CD8-positive, alpha-beta memory T cell (primary cell): Measurements from ENCODE around the gene GULP1. TPM values are rescaled to one million over a fixed set of nuclear protein-coding genes. Genes with fewer than 3 reads are reported as not detected.

Experiments
- CTCF ChIA-PET: fragments of 350-600 bp; sonication (Branson Sonifier 250); formaldehyde crosslinking; loops from one replicate; lab custom pipeline; 2021; ENCODE audit warnings: antibody characterized with exemption; lab: Charles Lee
- POLR2A ChIA-PET: fragments of 350-600 bp; sonication (Branson Sonifier 250); formaldehyde crosslinking; loops from one replicate; lab custom pipeline; 2021; ENCODE audit warnings: antibody characterized with exemption; lab: Charles Lee
- DNase-seq, 5 donors: peaks; one replicate each; pipeline versions ENCODE4 v3.0.0 to v3.0.0-alpha.2; 2020 to 2022; ENCODE audit warnings: mixed read lengths in 1 of 5
- H3K27ac ChIP-seq: one replicate; pipeline ENCODE4 v1.7.0; 2013; ENCODE audit warnings: low read depth, mild to moderate bottlenecking, low read length, moderate library complexity
- H3K27me3 ChIP-seq: 2 replicates; pipeline ENCODE4 v1.7.0; 2013; ENCODE audit warnings: low read length, mild to moderate bottlenecking; ENCODE audit not compliant: insufficient read depth, poor library complexity, severe bottlenecking
- H3K36me3 ChIP-seq: 2 replicates; pipeline ENCODE4 v1.7.0; 2013; ENCODE audit warnings: mild to moderate bottlenecking, low read length, moderate library complexity; ENCODE audit not compliant: insufficient read depth
- H3K4me1 ChIP-seq: 2 replicates; pipeline ENCODE4 v1.7.0; 2013; ENCODE audit warnings: mild to moderate bottlenecking, low read length, moderate library complexity; ENCODE audit not compliant: insufficient read depth
- H3K4me3 ChIP-seq: 2 replicates; pipeline ENCODE4 v1.7.0; 2013; ENCODE audit warnings: mild to moderate bottlenecking, low read length
- H3K9me3 ChIP-seq: 2 replicates; pipeline ENCODE4 v1.7.0; 2013; ENCODE audit warnings: mild to moderate bottlenecking, low read length
- H3K27ac Mint-ChIP-seq, 8 donors: one replicate each; pipeline ENCODE4 v1.8.0; 2020 to 2021; ENCODE audit warnings: mixed read lengths in 8 of 8, mild to moderate bottlenecking in 6 of 8, inconsistent platforms in 3 of 8, moderate library complexity in 3 of 8
- H3K27me3 Mint-ChIP-seq, 2 donors: one replicate each; pipeline ENCODE4 v1.8.0; 2020 to 2021; ENCODE audit warnings: mixed read lengths in 2 of 2, mild to moderate bottlenecking in 1 of 2, moderate library complexity in 1 of 2
- H3K36me3 Mint-ChIP-seq, 3 donors: one replicate each; pipeline ENCODE4 v1.8.0; 2020 to 2021; ENCODE audit warnings: mixed read lengths in 3 of 3, inconsistent platforms in 1 of 3, mild to moderate bottlenecking in 1 of 3
- H3K4me1 Mint-ChIP-seq, 3 donors: one replicate each; pipeline ENCODE4 v1.8.0; 2020 to 2021; ENCODE audit warnings: mixed read lengths in 3 of 3, inconsistent platforms in 1 of 3, mild to moderate bottlenecking in 1 of 3
- H3K4me3 Mint-ChIP-seq, 7 donors: one replicate each; pipeline ENCODE4 v1.8.0; 2020 to 2021; ENCODE audit warnings: mixed read lengths in 7 of 7, mild to moderate bottlenecking in 6 of 7, moderate library complexity in 4 of 7, inconsistent platforms in 2 of 7
- H3K9me3 Mint-ChIP-seq, 5 donors: one replicate each; pipeline ENCODE4 v1.8.0; 2020 to 2022; ENCODE audit warnings: mixed read lengths in 5 of 5, mild to moderate bottlenecking in 3 of 5, moderate library complexity in 2 of 5, inconsistent platforms in 1 of 5
- polyA plus RNA-seq: library from polyadenylated mRNA; unstranded; fragments of 300-500 nt; fragmentation: Illumina TruSeq; gene quantifications from one replicate; pipeline ENCODE4 v1.2.3, GENCODE V29; 2021
- total RNA-seq, 2 experiments: library from RNA; stranded (reverse); gene quantifications; one replicate each; pipeline ENCODE4 v1.2.3, GENCODE V29; 2021

Gene GULP1
- total and polyA plus RNA-seq, 3 experiments from 2014 or later, result not detected

GRCh38 chr2:188582211-188582610, 290.5 kb downstream of the GULP1 start:
- H3K4me1 ChIP-seq, result no peaks in the 10 kb centered on the region
- Mint-ChIP-seq H3K4me3 (no peak overlapping the region), H3K27ac (no peak overlapping the region), H3K27me3 (no peaks in the 10 kb centered on the region), H3K36me3 (no peaks in the 10 kb centered on the region), H3K9me3 (peaks cover 0 to 14% (median 1%) of the 10 kb centered on the region in 5 donors), H3K4me1 (no peaks in the 10 kb centered on the region)
- no peaks in the 10 kb centered on the region for H3K36me3 ChIP-seq
- H3K27me3 ChIP-seq, result no peaks in the 10 kb centered on the region
- H3K9me3 ChIP-seq, result no peaks in the 10 kb centered on the region
- no peak for DNase-seq
- POLR2A ChIA-PET, result no interaction called here
- H3K27ac ChIP-seq, result no peak overlapping the region
- CTCF ChIA-PET, result no interaction called here
- no peak overlapping the region for H3K4me3 ChIP-seq

- Histone ChIP-seq H3K27me3 (no peaks in the 10 kb centered on the region), H3K9me3 (no peaks in the 10 kb centered on the region), H3K27ac (no peak overlapping the region), H3K4me1 (no peaks in the 10 kb centered on the region), H3K36me3 (no peaks in the 10 kb centered on the region), H3K4me3 (no peak overlapping the region)
- H3K9me3 Mint-ChIP-seq, result peaks cover 0 to 13% (median 1%) of the 10 kb centered on the region in 5 donors
- ChIA-PET POLR2A (no interaction called here), CTCF (no interaction called here)
- no peak overlapping the region for H3K27ac Mint-ChIP-seq
- no peak for DNase-seq
- no peaks in the 10 kb centered on the region for H3K27me3 Mint-ChIP-seq
- H3K4me1 Mint-ChIP-seq, result no peaks in the 10 kb centered on the region
- no peak overlapping the region for H3K4me3 Mint-ChIP-seq
- H3K36me3 Mint-ChIP-seq, result no peaks in the 10 kb centered on the region
Observed at GRCh38 chr2:188588235-188588634, 296.6 kb downstream of the GULP1 start.

GRCh38 chr2:188596054-188596453, 304.4 kb downstream of the GULP1 start:
- no peaks in the 10 kb centered on the region for H3K27me3 Mint-ChIP-seq
- POLR2A ChIA-PET, result no interaction called here
- Histone ChIP-seq H3K36me3 (no peaks in the 10 kb centered on the region), H3K9me3 (no peaks in the 10 kb centered on the region), H3K4me1 (no peaks in the 10 kb centered on the region), H3K27me3 (no peaks in the 10 kb centered on the region), H3K27ac (no peak overlapping the region), H3K4me3 (no peak overlapping the region)
- H3K36me3 Mint-ChIP-seq, result no peaks in the 10 kb centered on the region
- no peak overlapping the region for H3K27ac Mint-ChIP-seq
- peaks cover 0 to 3% (median 0%) of the 10 kb centered on the region in 5 donors for H3K9me3 Mint-ChIP-seq
- H3K4me3 Mint-ChIP-seq, result no peak overlapping the region
- H3K4me1 Mint-ChIP-seq, result no peaks in the 10 kb centered on the region
- DNase-seq, result no peak
- CTCF ChIA-PET, result no interaction called here

DNA sequence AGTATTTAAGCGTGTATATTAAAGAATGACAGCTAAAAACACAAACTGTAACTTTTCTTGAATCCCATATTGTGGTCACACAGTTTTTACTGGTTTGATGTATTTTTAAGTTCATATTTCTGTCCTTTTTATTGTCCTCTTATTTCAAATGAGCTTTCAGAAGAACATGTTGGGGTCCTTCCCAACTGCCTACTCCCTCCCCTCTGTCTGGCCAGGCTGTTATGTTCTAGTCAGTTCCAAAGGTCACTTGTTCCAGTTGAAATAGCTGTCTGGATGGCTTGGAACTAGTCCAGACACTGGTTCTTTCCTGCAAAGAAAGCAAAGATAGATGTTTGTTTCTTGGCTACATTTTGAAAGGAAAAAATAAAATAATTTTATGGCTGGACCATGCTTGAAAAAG, 306.9 kb downstream of the GULP1 start:
- DNase-seq, result no peak
- no peaks in the 10 kb centered on the region for H3K27me3 Mint-ChIP-seq
- peaks cover 0 to 3% (median 0%) of the 10 kb centered on the region in 5 donors for H3K9me3 Mint-ChIP-seq
- H3K36me3 ChIP-seq, result no peaks in the 10 kb centered on the region
- no peaks in the 10 kb centered on the region for H3K4me1 Mint-ChIP-seq
- H3K4me3 Mint-ChIP-seq, result no peak overlapping the region
- no peak overlapping the region for H3K27ac Mint-ChIP-seq
- no peaks in the 10 kb centered on the region for H3K4me1 ChIP-seq
- no peak overlapping the region for H3K27ac ChIP-seq
- H3K9me3 ChIP-seq, result no peaks in the 10 kb centered on the region
- no peaks in the 10 kb centered on the region for H3K27me3 ChIP-seq
- ChIA-PET POLR2A (no interaction called here), CTCF (no interaction called here)
- no peak overlapping the region for H3K4me3 ChIP-seq
- no peaks in the 10 kb centered on the region for H3K36me3 Mint-ChIP-seq

GRCh38 chr2:188599140-188599539, 307.5 kb downstream of the GULP1 start:
- peaks cover 0 to 3% (median 0%) of the 10 kb centered on the region in 5 donors for H3K9me3 Mint-ChIP-seq
- no peak for DNase-seq
- Histone ChIP-seq H3K27me3 (no peaks in the 10 kb centered on the region), H3K4me3 (no peak overlapping the region), H3K36me3 (no peaks in the 10 kb centered on the region), H3K4me1 (no peaks in the 10 kb centered on the region), H3K27ac (no peak overlapping the region), H3K9me3 (no peaks in the 10 kb centered on the region)
- H3K36me3 Mint-ChIP-seq, result no peaks in the 10 kb centered on the region
- H3K4me3 Mint-ChIP-seq, result no peak overlapping the region
- no peaks in the 10 kb centered on the region for H3K4me1 Mint-ChIP-seq
- CTCF ChIA-PET, result no interaction called here
- POLR2A ChIA-PET, result no interaction called here
- no peaks in the 10 kb centered on the region for H3K27me3 Mint-ChIP-seq
- H3K27ac Mint-ChIP-seq, result no peak overlapping the region

DNA sequence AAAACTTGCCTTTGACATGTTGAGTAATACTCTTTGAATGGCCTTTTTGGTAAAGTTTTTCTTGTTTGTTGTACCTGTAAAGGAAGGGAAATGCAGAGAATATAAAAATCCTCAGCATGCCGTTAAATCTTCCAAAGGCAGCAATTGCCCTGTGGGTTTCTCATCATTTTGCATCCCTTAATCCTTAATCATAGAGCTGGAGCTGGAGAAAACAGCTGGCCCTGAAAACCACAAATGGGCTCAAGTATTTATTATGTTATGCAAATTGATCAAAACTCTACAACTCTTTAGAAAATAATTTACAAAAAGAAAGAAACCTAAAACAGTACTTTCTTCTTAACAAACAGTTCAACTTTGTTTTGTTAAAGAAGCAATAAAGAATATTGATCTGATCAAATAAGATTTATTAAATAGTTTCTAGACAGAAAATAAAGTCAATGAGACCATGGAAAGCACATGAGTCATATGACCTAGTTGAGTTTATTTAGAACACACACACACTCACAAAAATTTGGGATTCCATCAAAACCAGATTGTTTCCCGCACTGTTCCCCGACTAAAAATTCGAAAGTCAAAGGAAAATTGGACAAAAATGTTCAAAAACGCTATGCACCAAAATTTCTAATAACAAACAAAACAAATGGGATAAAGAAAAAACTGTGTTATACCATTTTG, 309.0 kb downstream of the GULP1 start:
- Histone ChIP-seq H3K4me1 (no peaks in the 10 kb centered on the region), H3K36me3 (no peaks in the 10 kb centered on the region), H3K27ac (no peak overlapping the region), H3K27me3 (no peaks in the 10 kb centered on the region), H3K9me3 (no peaks in the 10 kb centered on the region), H3K4me3 (no peak overlapping the region)
- H3K9me3 Mint-ChIP-seq, result peaks cover 0 to 7% (median 2%) of the 10 kb centered on the region in 5 donors
- H3K36me3 Mint-ChIP-seq, result no peaks in the 10 kb centered on the region
- no peaks in the 10 kb centered on the region for H3K4me1 Mint-ChIP-seq
- no peak overlapping the region for H3K27ac Mint-ChIP-seq
- ChIA-PET POLR2A (no interaction called here), CTCF (no interaction called here)
- H3K4me3 Mint-ChIP-seq, result no peak overlapping the region
- no peaks in the 10 kb centered on the region for H3K27me3 Mint-ChIP-seq
- DNase-seq, result no peak

GRCh38 chr2:188601391-188601790, 309.7 kb downstream of the GULP1 start:
- no peaks in the 10 kb centered on the region for H3K27me3 Mint-ChIP-seq
- DNase-seq, result no peak
- no peaks in the 10 kb centered on the region for H3K4me1 Mint-ChIP-seq
- Histone ChIP-seq H3K36me3 (no peaks in the 10 kb centered on the region), H3K27me3 (no peaks in the 10 kb centered on the region), H3K4me1 (no peaks in the 10 kb centered on the region), H3K9me3 (no peaks in the 10 kb centered on the region), H3K4me3 (no peak overlapping the region), H3K27ac (no peak overlapping the region)
- POLR2A ChIA-PET, result no interaction called here
- no peaks in the 10 kb centered on the region for H3K36me3 Mint-ChIP-seq
- H3K27ac Mint-ChIP-seq, result no peak overlapping the region
- H3K9me3 Mint-ChIP-seq, result peaks cover 0 to 7% (median 2%) of the 10 kb centered on the region in 5 donors
- CTCF ChIA-PET, result no interaction called here
- no peak overlapping the region for H3K4me3 Mint-ChIP-seq

DNA sequence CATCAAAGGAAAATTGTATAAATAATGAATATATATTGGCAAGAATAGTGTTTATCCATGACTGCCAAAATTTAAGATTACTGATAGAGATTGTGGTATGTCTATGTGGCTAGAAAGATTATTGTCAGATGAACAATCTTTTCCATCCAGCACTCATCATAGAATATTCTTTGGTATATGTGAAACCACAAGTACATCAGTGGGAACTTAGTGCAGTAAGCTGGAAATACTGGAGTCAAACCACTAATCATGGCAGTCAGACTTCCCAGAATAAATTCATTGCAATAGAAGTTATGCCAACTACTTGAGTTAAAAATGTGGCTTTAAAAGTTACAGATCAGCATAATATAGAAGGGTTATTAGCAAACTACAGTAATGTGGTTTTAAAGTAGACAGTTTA, 310.3 kb downstream of the GULP1 start:
- no peaks in the 10 kb centered on the region for H3K4me1 ChIP-seq
- Mint-ChIP-seq H3K4me3 (no peak overlapping the region), H3K36me3 (no peaks in the 10 kb centered on the region), H3K27ac (no peak overlapping the region), H3K27me3 (no peaks in the 10 kb centered on the region), H3K4me1 (no peaks in the 10 kb centered on the region), H3K9me3 (peaks cover 0 to 7% (median 2%) of the 10 kb centered on the region in 5 donors)
- DNase-seq, result no peak
- no peaks in the 10 kb centered on the region for H3K27me3 ChIP-seq
- CTCF ChIA-PET, result no interaction called here
- H3K27ac ChIP-seq, result no peak overlapping the region
- POLR2A ChIA-PET, result no interaction called here
- H3K9me3 ChIP-seq, result no peaks in the 10 kb centered on the region
- H3K36me3 ChIP-seq, result no peaks in the 10 kb centered on the region
- H3K4me3 ChIP-seq, result no peak overlapping the region
